ENCODE data around the gene SESN3. TPM values are rescaled to one million over a fixed set of nuclear protein-coding genes. Genes with fewer than 3 reads are reported as not detected.
"Not testable (repeated sequence)": the region's sequence is repeated elsewhere in the genome, so short reads cannot be mapped to it uniquely, and the experiment has no call there.

The SESN3 gene
- total RNA-seq, 2 experiments from 2014 or later, result 19.4 to 19.5 TPM

GRCh38 chr11:95254716-95255115, 23.7 kb upstream of the SESN3 start:
- ATAC-seq, result no peak
- H3K4me1 Mint-ChIP-seq (ENCODE audit: low read depth), result peaks cover 47% of the 10 kb centered on the region

DNA sequence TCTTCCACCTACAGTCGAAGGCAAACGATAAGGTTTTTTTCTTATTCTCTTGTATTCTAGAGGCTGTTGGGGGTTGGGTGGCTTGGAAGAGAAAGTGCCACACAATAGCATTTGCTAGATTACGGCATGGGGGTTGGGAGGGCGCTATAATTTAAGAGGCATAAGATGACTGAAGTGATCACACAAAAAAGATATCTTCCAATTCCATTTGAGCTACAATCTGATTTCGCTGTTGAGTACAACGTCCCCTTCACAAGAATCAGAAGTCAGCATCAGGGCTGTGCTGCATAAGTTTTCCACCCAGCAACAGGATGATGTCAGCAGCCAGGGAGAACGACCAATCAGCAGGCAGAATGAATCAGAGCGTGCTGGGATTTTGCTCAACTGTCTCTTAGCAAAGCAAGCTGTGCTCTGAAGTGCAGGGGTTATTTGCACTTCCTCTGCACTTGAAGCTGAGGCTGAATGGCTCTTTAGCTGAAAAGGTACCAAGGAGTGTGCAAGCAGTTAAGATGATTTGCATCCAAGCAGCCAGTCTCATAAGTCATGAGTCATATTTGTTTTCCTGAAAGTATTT, 23.2 kb upstream of the SESN3 start:
- H3K27me3 Mint-ChIP-seq, result no peaks in the 10 kb centered on the region

More at GRCh38 chr11:95254716-95255115, 23.7 kb upstream of the SESN3 start:
- no peaks in the 10 kb centered on the region for H3K9me3 Mint-ChIP-seq
- TF ChIP-seq, protein P1, sequence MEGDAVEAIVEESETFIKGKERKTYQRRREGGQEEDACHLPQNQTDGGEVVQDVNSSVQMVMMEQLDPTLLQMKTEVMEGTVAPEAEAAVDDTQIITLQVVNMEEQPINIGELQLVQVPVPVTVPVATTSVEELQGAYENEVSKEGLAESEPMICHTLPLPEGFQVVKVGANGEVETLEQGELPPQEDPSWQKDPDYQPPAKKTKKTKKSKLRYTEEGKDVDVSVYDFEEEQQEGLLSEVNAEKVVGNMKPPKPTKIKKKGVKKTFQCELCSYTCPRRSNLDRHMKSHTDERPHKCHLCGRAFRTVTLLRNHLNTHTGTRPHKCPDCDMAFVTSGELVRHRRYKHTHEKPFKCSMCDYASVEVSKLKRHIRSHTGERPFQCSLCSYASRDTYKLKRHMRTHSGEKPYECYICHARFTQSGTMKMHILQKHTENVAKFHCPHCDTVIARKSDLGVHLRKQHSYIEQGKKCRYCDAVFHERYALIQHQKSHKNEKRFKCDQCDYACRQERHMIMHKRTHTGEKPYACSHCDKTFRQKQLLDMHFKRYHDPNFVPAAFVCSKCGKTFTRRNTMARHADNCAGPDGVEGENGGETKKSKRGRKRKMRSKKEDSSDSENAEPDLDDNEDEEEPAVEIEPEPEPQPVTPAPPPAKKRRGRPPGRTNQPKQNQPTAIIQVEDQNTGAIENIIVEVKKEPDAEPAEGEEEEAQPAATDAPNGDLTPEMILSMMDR (IDR thresholded peaks at IDR 0.05), result no peak
- POLR2A ChIA-PET, result interaction anchor here (0.8 to 2.4 kb wide), 5 partner anchors 9 to 104 kb away, joined by 3 to 10 read pairs (median 4); partner anchors contain the start of gene SESN3
- H3K36me3 Mint-ChIP-seq (ENCODE audit: low read depth), result no peaks in the 10 kb centered on the region
- intact Hi-C loops (cut with micrococcal nuclease), result loop anchor here (1.0 kb wide), 1 partner anchor 23 kb away; the partner anchor contains the start of gene SESN3
- no peak overlapping the region for H3K4me3 Mint-ChIP-seq
- no peak for DNase-seq
- H3K27ac Mint-ChIP-seq, result peak overlapping the region; percentile 51
- CTCF ChIA-PET, result interaction anchor here (0.7 to 2.7 kb wide), 7 partner anchors 9 to 451 kb away, joined by 3 to 14 read pairs (median 5); partner anchors contain the start of gene SESN3
- H3K27me3 Mint-ChIP-seq, result no peaks in the 10 kb centered on the region

DNA sequence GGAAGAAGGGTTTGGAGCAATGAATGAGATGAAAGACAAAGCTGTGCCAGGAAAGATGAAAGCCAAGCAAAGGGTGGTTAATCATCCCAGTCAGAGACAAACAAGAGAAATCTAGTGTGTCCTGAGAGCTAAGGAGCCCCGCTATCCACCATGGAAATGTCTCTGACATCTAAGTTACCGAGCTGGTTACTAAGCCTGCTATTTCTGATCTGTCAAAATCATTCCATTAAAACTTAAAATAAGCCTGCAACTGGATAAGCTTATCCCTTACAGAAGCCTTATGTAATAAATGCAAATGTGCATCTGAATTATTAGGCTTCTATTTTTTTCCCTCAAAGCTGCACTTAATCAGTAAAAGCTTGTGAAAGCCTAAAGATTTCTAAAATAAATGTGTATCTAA, 22.1 kb upstream of the SESN3 start:
- TF ChIP-seq, protein P1 (IDR thresholded peaks at IDR 0.05), result no peak
- CTCF ChIA-PET, result interaction anchor here (1.0 to 2.1 kb wide), 8 partner anchors 8 to 452 kb away, joined by 4 to 14 read pairs (median 5); partner anchors contain the start of gene SESN3
- Mint-ChIP-seq H3K4me1 (ENCODE audit: low read depth) (peaks cover 53% of the 10 kb centered on the region), H3K27ac (no peak overlapping the region), H3K4me3 (no peak overlapping the region), H3K27me3 (no peaks in the 10 kb centered on the region), H3K9me3 (no peaks in the 10 kb centered on the region), H3K36me3 (ENCODE audit: low read depth) (no peaks in the 10 kb centered on the region)
- no peak for ATAC-seq
- DNase-seq, result no peak
- intact Hi-C loops (cut with micrococcal nuclease), result no loop called here
- POLR2A ChIA-PET, result interaction anchor here (0.5 to 2.4 kb wide), 4 partner anchors 8 to 200 kb away, joined by 3 to 10 read pairs (median 4); partner anchors contain the start of gene SESN3

More for the DNA sequence above, 23.2 kb upstream of the SESN3 start:
- Mint-ChIP-seq H3K4me3 (peak overlapping the region; percentile 79), H3K4me1 (ENCODE audit: low read depth) (peaks cover 47% of the 10 kb centered on the region), H3K36me3 (ENCODE audit: low read depth) (no peaks in the 10 kb centered on the region), H3K27ac (peak overlapping the region; percentile 91), H3K9me3 (no peaks in the 10 kb centered on the region)
- intact Hi-C loops (cut with micrococcal nuclease), result loop anchor here (1.0 kb wide), 1 partner anchor 23 kb away; the partner anchor contains the start of gene SESN3
- peak; percentile 100 for ATAC-seq
- ChIA-PET CTCF (interaction anchor here (0.7 to 2.7 kb wide), 11 partner anchors 9 to 451 kb away, joined by 3 to 14 read pairs (median 5); partner anchors contain the start of gene SESN3), POLR2A (interaction anchor here (0.8 to 2.4 kb wide), 5 partner anchors 9 to 104 kb away, joined by 3 to 10 read pairs (median 4); partner anchors contain the start of gene SESN3)
- TF ChIP-seq, protein P1 (IDR thresholded peaks at IDR 0.05), result no peak
- DNase-seq, result peak; percentile 91

DNA sequence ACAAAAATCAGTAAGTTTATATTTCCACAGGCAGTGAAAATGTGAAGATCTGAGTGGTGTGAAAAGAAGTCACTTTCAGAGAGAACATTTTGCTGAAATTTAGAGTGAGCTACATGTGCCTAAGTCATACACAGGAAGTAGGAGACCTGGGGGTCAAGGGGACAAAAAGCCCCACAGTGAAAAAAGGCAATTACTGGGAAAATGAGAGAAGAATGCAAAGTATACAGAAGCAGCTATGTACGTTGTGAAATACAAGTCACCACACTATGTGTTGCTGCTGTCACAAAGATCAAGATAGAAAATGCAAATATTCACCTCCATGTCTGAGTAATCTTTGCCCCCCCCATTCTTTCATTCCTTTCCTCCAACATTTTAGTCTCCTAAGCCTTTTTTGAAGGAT, 21.6 kb upstream of the SESN3 start:
- intact Hi-C loops (cut with micrococcal nuclease), result no loop called here
- ChIA-PET CTCF (interaction anchor here (1.2 to 1.8 kb wide), 5 partner anchors 9 to 185 kb away, joined by 4 to 11 read pairs (median 5); partner anchors contain the start of gene SESN3), POLR2A (interaction anchor here (2.4 kb wide), 1 partner anchor 21 kb away, joined by 10 read pairs; the partner anchor contains the start of gene SESN3)
- DNase-seq, result no peak
- no peaks in the 10 kb centered on the region for H3K27me3 Mint-ChIP-seq
- H3K27ac Mint-ChIP-seq, result peak overlapping the region; percentile 26
- no peaks in the 10 kb centered on the region for H3K36me3 Mint-ChIP-seq (ENCODE audit: low read depth)
- no peak for ATAC-seq
- H3K4me3 Mint-ChIP-seq, result no peak overlapping the region
- TF ChIP-seq, protein P1 (IDR thresholded peaks at IDR 0.05), result no peak
- H3K9me3 Mint-ChIP-seq, result no peaks in the 10 kb centered on the region
- peaks cover 53% of the 10 kb centered on the region for H3K4me1 Mint-ChIP-seq (ENCODE audit: low read depth)

DNA sequence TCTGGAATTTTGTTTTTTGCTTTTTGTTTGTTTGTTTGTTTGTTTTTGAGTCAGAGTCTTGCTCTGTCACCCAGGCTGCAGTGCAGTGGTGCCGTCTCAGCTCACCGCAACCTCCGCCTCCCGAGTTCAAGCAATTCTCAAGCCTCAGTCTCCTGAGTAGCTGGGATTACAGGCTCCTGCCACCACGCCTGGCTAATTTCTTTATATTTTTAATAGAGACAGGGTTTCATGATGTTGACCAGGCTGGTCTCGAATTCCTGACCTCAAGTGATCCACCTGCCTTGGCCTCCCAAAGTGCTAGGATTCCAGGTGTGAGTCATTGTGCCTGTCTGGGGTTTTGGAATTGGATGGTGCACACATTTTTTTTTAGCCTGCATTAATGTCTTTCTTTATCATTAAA, 20.9 kb upstream of the SESN3 start:
- H3K36me3 Mint-ChIP-seq (ENCODE audit: low read depth); intact Hi-C loops (cut with micrococcal nuclease); H3K27ac Mint-ChIP-seq; POLR2A ChIA-PET; H3K27me3 Mint-ChIP-seq; H3K4me3 Mint-ChIP-seq; H3K9me3 Mint-ChIP-seq; DNase-seq; CTCF ChIA-PET; ATAC-seq: not testable (repeated sequence)
- H3K4me1 Mint-ChIP-seq (ENCODE audit: low read depth), result peaks cover 51% of the 10 kb centered on the region
